Effector CD8-positive, alpha-beta T cell (primary cell): ENCODE measurements around the gene ALS2.
A peak's percentile ranks its signal among the peaks of the same experiment; 100 is the strongest.
"Not testable (repeated sequence)": the region's sequence is repeated elsewhere in the genome, so short reads cannot be mapped to it uniquely, and the experiment has no call there.

Experiments
- DNase-seq: peaks from one replicate; lab custom pipeline; 2025; lab: John Stamatoyannopoulos, UW
- total RNA-seq, 4 experiments: gene quantifications; one replicate each; lab custom pipeline; 2026; lab: John Stamatoyannopoulos, UW

Gene ALS2
- 36.3 to 75.5 (median 46.0) reads per million in 4 experiments for total RNA-seq

DNA sequence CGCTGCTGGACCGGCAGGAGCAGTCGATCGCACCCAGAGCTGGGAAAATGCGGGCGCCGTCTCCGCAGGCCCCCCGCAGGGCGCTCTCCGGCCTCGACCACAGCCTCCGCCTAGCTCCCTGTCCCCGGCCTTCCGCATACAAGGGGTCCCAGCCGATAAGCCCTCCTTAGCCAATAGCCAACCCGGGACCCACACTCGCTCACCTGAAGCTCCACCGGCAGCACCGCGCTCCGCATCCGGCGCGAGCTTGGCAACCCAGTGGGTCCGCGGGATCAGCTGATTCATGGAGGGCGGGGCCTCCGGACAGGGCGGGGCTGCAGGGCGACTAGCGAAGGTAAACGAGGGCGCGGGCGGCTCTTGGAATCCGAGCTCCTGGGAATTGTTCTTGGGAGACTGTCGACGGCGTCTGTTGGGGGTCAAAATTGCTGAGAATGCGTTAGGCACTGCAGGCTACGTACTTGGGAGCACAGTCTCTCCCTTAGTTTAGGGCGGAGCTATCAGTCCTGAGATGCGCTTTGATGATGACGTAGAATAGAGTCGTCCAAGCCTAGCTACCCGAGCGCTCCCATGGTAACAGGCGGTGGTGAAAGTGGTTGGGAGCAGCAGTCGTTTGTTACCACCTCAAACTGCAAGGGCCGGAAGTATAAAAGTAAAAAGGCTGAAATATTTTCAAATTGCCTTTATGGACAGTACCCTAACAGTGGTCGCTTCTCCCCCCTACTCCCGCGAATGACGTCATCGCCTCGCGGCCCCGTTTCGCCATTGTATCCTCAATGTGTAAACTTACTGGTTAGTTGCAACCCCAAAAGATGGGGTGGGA lies at the start of gene ALS2:
Gene ALS2 (minus strand): TSS at position 260 of the 820 bp plus-strand sequence. CDS start 12,048 bp downstream, outside the sequence.
- DNase-seq, result peak; percentile 88

DNA sequence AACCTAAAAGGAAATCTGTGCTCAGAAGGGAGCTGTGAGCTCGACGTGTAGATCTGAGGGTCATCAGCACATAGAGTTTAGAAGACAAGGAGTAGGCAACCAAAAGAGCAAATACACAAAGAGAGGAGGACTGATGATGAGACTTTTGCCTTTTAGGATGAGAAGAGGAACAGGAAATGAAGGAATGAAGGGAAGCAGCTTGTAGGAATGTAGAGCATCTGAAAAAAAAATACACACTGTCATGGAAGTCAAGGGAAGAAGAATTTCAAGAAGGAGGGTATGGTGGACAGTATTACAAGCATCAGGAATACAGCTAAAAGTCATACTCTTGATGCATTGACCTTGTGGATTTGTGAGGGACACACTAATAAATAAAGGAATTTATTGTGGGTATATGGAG lies 47.5 kb upstream of the ALS2 start:
- DNase-seq, result no peak

DNA sequence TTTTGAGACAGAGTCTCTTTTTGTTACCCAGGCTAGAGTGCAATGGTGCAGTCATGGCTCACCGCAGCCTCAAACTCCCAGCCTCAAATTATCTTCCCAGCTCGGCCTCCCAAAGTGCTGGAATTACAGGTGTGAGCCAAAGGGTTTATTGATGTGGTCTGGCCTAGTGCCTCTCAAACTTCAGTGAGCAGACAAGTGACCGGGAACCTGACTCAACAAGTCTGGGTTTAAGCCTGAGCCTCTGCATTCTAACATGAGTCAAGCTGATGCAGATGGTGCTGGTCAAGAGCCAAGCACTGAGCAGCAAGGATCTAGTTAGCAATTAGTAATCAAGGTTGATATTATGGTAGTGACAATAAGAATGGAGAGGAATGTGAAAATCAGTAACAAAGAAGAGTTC lies 46.9 kb upstream of the ALS2 start:
- DNase-seq, result no peak

DNA sequence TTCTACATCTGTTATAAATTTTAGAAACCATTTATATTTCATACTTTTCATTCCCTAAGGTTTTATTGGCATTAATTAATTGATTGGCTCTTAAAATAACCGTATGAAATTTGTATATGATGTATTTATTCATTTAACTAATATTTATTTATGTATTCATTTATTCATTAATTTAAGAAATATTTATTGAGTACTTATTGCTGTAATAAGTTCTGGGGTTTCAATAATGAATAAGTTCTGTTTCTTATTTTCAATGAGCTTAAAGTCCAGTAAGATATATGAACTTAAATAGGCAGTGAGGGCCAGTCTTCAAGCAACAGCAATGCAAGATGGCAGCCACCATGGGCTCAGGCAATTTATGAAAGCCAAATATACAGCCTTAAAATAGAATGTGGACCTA lies 43.5 kb upstream of the ALS2 start:
- no peak for DNase-seq

DNA sequence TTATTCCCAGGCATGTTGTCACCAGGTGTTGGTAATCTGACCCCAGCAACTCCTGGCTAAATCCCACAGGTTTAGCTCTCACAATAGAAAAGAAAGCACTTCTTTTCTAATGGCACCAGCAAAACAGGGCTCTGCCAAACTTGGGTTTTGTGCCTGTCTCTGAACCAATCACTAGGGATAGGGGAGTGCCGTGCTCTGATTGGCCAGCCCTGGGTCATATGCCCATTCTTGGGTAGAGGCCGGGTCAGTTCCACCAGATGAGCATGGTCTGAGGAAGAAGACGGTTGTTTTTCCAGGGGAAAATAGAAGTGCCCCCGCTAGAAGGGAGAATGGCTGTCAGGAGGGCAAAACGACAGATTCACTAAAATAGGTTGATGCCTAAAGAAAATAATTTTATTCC lies 40.3 kb upstream of the ALS2 start:
- no peak for DNase-seq

DNA sequence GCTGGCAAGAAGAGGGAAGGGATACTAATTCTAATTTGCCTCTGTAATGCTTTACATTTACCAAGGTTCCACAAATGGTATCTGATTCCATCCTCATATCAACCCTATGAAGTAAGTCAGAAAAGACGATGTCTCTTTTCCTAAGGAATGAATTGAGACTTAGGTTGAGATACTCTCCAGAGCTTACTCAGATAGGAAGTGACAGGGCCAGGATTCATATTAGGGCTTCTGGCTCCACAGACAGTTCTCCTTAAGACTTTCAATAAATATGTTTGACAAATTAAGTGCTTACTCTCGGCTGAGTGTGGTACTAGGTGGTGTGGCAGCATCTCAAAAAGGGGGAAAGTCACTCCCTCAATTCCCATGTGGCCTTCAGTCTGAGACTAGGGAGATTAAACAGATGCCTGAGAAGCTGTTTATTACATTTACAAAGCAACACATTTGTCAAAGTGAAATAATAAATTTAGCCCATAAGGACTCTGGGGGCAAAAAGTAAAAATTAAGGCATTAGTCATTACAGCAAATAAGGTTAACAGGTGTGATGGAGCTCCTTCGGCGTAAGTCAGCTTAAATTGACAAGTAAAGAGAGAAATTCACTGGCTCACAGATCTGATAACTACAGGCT lies 39.8 kb upstream of the ALS2 start:
- DNase-seq, result no peak

DNA sequence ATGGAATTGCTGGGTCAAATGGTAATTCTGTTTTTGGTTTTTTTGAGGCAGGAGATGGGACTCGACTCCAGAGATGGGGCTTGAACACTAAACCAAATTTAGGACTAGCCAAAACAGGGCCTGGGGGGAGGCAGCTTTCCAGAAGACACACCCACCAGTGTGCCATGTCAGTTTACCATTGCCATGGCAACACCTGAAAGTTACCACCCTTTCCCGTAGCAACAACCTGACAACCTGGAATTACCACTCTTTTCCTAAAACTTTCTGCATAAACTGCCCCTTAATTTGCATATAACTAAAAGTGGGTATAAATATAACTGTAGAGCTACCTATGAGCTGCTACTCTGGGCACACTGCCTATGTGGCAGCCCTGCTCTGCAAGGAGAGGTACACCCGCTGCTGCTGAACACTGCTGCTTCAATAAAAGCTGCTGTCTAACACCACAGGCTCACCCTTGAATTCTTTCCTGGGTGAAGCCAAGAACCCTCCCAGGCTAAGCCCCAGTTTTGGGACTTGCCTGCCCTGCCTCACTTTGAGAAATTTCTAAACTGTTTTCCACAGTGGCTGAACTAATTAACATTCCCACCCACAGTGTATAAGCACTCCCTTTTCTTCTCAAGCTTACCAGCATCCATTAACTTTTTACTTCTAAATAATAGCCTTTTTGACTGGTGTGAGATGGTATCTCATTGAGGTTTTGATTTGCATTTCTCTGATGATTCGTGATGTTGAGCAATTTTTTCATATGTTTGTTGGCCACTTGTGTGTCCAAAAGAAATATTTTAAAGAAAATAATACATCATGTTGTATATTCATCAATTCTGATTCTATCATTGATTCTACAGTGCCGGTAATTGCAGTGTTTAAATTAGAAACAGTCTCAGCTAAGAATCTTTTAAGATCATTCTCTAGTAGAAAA lies 36.2 kb upstream of the ALS2 start:
- no peak for DNase-seq

DNA sequence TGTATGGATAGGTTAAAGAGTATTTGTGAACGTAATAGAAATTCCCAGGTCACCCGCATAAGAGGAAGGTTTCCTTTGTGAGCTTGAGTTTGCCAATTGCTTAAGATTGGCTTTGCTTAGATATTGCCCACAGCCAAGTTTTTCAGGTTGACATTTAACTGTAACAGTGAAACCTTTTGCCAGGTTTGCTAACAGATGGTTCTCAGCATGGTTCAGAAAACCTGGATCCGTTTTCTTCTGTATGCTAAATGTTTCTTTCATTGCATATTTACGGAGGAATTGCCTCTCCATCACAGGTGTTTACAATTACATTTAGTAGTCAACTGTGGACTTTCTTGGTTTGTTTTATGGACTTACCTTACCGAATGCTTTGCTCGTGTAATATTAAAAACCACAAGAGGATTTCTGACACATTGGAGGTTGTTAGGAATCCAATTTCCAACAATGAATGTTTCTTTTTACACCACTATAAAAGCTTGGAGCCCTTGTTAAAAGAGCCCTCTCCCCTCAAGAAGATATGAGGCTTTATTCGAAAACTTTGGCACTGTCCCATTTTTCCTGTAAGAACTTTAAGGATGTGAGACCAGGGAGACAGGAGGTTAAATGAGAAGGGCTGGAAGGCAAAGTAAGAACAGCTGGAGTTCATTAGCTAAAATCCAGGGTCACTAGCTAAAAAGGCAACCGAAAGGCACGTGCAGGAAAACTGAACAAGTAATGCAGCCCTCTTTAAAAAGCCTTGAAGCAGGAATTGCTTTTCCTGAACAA lies 33.4 kb upstream of the ALS2 start:
- DNase-seq, result no peak

DNA sequence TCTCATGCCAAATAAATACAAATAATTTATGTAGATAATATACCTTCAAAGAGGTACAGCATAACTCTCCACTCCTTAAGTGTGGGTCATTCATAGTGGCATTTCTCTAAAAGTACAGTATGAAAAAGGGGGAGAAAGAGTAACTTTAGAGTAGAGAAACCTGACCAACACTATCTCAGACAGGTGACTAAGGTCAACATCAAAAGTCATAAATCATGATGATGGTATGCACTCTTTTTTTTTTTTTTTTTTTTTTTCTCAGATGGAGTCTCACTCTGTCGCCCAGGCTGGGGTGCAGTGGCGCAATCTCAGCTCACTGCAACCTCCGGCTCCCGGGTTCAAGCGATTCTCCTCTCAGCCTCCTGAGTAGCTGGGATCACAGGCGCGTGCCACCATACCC lies 29.9 kb upstream of the ALS2 start:
- not testable (repeated sequence) for DNase-seq

DNA sequence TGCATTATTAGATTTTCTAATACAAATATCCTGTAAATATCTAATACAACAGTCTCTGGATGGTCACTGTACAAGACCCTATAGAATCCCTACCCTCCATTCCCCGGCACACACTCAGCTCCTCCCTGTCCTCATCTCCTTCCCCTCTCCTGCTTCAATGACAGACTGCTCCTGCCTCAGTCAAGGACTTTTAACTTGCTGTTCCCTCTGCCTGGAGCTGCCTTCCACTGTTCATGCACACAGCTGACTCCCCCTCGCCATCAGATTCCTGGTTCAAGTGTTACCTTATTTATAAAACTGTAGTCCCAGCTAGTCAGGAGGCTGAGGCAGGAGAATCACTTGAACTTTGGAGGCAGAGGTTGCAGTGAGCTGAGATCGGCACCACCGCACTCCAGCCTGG lies 28.9 kb upstream of the ALS2 start:
- no peak for DNase-seq

DNA sequence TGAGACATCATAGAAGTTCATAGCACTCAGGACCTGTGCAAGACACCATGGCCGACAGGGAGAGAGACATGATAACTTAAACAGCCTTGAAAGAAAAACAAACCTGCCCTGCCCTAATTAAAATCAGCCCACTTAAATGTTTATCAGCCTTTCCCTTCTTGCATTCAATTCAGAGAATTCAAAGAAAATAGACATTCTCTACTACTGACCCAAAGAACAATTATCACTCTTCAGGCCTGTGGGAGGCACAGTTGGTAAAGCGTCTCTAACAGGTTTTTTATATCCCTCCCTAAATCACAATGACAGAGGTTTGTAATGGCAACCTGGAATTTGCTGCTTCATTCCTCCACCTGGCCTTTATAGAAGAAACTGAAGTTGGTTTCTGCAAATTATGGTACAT lies 27.3 kb upstream of the ALS2 start:
- DNase-seq, result no peak

DNA sequence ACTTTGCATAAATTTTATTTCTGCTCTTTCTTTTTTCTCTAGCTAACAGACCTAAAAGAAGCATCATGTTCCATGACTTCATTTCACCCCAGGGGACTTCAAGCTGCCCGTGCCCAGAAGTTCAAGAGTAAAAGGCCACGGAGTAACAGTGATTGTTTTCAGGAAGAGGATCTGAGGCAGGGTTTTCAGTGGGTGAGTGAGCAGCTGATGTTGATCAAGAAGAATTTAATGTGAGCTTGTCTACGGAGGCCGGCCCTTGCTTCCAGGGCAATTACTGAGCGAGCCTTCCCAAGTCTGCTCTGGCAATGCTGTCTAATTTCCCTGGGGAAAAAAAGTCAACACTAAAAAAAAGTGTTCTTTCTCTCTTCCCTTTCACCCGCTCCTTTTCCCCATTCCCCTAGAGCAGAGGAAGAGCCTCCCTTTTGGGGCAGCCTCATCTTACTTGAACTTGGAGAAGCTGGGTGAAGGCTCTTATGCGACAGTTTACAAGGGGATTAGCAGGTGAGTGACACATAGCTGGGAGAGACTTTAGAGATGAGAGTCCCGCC lies 26.8 kb upstream of the ALS2 start:
- no peak for DNase-seq

DNA sequence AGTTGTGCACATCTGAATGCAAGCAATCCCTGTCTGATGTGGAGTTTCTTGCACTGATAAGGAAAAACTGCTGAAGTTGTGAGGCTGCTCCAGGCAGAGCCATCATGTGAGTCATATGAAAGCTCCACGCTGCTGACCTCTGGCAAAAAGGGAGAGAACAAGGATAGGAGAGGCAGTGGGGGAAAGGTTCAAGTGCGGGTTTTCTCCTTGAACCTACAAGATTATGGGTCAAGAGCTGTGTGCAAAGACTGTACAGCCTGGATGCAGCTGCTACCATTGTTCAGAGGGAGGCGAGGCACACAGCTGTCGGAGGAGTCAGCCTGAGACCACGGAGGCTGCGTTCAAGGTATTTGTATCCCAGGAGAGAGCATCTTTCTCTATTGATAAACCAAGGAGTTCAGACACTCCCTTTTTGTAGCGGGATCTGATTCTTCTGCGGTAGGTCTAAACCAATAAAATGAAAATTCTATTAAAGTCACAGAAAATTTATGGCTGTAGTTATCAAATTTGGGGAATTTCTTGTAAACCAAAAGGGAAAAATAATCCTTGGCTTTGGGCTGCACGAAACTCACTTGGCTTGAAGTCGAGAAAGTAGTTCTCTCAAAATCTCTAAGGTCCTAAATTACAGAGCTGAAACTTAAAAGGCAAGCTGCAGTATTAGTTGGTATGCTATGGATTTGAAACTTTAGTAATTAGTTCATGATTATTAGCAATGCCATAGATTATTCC lies 25.9 kb upstream of the ALS2 start, which contains the start of gene CDK15:
Gene CDK15 (plus strand): TSS at position 96 of the 729 bp plus-strand sequence. CDS start 128 bp downstream, at position 224.
- no peak for DNase-seq

DNA sequence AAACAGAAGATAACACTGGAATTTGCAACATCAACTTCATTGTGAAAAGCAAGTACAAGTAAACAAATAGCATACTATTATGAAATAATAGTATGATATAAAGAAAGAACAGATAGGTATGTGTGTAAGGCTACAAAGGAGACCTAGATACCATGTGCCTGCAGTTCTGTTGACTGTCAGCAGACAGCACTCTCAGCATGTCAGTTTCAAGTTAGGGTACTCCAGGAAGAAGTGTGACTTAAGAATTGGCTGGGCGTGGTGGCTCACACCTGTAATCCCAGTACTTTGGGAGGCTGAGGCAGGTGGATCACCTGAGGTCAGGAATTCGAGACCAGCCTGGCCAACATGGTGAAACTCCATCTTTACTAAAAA lies 18.2 kb upstream of the ALS2 start:
- DNase-seq, result not testable (repeated sequence)

DNA sequence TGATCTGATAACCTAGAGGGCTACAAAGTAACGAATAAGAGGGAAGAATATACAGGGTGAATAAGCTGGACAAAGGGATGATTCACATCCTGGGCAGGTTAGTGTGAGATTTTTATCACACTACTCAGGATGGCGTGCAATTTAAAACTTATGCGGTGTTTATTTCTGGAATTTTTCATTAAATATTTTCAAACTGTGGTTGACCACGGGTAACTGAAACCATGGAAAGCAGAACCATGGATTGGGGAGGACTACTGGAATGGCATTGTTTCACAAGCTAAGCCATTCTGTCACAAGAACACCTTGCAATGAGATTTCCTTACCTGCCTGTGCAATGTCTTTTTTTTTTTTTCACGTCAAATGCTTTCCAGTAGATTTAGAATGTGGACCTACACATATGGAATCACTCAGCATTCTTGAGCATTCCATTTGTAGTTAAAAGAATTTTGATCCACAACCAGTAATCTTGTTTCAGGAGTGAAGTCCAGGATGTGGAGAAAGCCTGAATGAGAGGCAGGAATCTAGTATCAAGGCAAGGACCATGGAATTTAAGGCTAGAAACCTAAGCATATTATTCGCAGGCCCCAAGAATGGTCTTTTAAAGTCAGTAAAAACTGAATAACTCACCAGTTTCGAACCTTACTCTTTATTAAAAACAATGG lies 17.6 kb upstream of the ALS2 start:
- no peak for DNase-seq

DNA sequence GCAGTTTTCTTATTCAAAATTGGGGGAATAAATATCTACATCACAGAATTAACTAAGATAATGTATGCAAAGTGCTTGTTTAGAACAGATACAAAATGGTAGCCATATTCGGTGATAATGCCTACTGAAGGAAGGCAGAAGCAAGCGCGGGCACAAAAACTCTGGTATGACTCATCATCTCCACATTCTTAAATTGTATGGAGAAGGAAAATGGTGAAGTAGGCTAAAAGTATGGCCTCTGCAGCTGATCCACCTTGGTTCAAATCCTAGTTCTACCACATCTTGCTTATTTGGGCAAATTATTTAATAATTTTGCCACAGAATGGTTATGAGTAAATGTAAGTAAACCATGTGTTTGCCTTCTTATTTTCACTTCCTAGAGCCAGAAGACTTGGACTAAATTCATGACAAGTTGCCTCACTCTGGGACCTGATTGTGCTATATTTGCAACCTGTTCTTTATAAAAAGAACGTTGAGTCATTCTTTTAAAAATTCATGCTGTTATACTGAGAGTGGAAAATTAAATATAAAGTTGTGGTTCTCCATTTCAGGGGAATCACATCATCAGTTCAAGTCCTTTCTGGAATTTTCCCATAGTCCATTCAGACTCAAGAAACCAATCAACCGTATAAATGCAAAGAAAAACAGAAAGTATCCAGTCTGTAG lies 16.6 kb upstream of the ALS2 start:
- no peak for DNase-seq

DNA sequence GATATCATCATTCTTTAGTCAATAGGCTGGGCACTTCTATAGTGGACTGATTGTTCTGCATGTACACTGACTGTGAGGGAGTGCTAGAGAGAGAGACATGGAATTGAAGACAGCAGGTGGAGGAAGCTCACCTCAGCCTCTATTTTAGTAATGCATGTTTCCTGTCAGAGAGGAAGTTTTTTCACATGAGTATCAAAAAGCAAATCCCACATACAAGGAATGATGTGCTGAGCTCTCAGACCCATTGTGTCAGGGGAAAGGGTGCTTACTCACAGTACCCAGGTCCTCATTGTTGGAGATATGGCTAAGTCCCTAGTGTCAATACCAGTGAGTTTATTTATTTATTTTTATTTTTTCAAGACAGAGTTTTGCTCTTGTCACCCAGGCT lies 15.7 kb upstream of the ALS2 start:
- DNase-seq, result no peak

DNA sequence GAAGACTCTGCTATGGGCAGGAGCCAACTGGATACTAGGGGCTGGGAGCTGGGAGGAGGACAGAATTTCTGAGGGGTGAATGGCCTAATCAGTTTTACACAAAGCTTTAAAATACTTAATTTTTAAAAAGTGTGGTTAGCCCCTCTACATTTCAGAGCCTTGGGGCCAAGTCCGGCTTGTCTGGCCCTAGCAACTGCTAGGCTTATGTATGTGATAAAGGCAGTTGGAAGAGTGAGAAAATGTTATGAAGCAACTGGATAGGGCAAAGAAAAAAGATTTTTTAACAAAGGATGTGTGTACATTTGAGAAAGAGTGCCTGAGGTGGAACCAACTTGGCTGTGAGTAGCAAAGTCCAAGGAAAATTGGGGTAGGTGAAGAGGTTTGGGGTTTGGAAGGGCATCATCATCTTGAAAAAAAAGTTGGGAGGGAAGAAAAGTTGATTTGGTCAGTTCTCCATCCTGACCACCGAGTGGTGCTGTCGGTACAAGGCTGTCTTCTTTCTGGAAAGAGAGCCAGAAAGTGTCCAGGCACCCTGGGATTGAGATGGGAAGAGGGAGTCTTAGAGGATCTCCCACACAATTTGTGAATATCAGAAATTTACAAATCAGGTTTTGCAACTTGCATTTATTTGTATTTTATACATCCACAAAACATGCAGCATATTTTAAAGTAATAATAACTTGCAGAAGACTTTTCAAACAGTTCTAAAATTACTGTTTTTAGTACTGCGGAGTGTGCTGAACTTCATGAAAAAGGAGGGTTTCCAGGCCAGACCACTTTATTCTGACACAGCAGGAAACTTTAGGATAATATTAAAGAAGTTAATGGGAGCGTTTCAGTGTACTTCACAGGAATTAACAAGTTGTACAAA lies 15.1 kb upstream of the ALS2 start:
- DNase-seq, result no peak
